Epithelial cell of esophagus (primary cell): Measurements from ENCODE around the gene SLC37A1.

Experiments
- DNase-seq: peaks from one replicate; pipeline ENCODE4 v3.0.0; 2010; ENCODE audit warnings: low read depth
- H3K4me3 ChIP-seq: 2 replicates; pipeline ENCODE4 v1.5.1; 2011; ENCODE audit warnings: mild to moderate bottlenecking, low read length, control low read depth
- CTCF ChIP-seq: IDR thresholded peaks from 2 replicates; pipeline ENCODE4 v1.5.1; 2011; ENCODE audit warnings: low read depth, mild to moderate bottlenecking, low read length, control low read depth, inconsistent platforms; ENCODE audit not compliant: insufficient read depth; ENCODE audit errors: missing control alignments

Gene SLC37A1

GRCh38 chr21:42619841-42620240 lies 106.2 kb downstream of the SLC37A1 start:
- DNase-seq = no peak
- TF ChIP-seq CTCF = no peak
- no peak overlapping the region for H3K4me3 ChIP-seq

GRCh38 chr21:42621166-42621818 lies 107.6 kb downstream of the SLC37A1 start:
- TF ChIP-seq CTCF = no peak
- H3K4me3 ChIP-seq = no peak overlapping the region
- peak; percentile 39 for DNase-seq

GRCh38 chr21:42621819-42622177 lies 108.1 kb downstream of the SLC37A1 start:
- H3K4me3 ChIP-seq = no peak overlapping the region
- TF ChIP-seq CTCF = no peak
- no peak for DNase-seq

- DNase-seq = no peak
- TF ChIP-seq CTCF = no peak
- no peak overlapping the region for H3K4me3 ChIP-seq
These were observed 108.6 kb downstream of the SLC37A1 start for GRCh38 chr21:42622284-42622683.

GRCh38 chr21:42623694-42624093 lies 110.0 kb downstream of the SLC37A1 start:
- no peak overlapping the region for H3K4me3 ChIP-seq
- no peak for TF ChIP-seq CTCF
- DNase-seq = no peak

- TF ChIP-seq CTCF = no peak
- no peak for DNase-seq
- H3K4me3 ChIP-seq = no peak overlapping the region
These were observed 110.6 kb downstream of the SLC37A1 start for GRCh38 chr21:42624095-42624790.

- TF ChIP-seq CTCF = no peak
- no peak overlapping the region for H3K4me3 ChIP-seq
- DNase-seq = no peak
These were observed 111.3 kb downstream of the SLC37A1 start for GRCh38 chr21:42624936-42625335.
